D721Med (cell line): ENCODE data around the gene ESYT1.

Experiments used
- DNase-seq: peaks from one replicate; pipeline ENCODE4 v3.0.0; 2011; ENCODE audit warnings: low spot score; ENCODE audit not compliant: insufficient read length
- FAIRE-seq: peaks from 2 replicates; lab custom pipeline; 2011; peaks lifted over from hg19 to GRCh38; lab: Jason Lieb, UNC
- CTCF ChIP-seq: IDR thresholded peaks from 2 replicates; pipeline ENCODE4 v1.5.1; 2012; ENCODE audit warnings: mild to moderate bottlenecking, control low read depth; ENCODE audit not compliant: insufficient read depth; ENCODE audit errors: missing control alignments

The ESYT1 gene

DNA sequence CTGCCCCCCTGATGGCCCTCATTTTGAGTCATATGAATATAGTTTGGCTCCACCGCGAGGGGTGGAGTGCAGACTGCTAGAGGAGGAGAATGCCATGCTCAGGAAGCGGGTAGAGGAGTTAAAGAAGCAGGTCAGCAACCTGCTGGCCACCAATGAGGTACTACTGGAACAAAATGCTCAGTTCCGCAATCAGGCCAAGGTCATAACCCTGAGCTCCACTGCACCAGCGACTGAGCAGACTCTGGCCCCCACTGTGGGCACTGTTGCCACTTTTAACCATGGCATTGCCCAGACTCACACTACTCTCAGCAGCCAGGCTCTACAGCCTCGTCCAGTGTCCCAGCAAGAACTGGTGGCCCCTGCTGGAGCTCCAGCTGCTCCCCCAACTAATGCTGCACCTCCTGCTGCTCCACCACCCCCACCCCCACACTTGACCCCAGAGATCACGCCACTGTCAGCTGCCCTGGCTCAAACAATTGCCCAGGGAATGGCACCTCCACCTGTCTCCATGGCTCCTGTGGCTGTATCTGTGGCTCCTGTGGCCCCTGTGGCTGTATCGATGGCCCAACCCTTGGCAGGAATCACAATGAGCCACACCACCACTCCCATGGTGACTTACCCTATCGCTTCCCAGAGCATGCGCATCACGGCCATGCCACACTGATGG lies 6.7 kb upstream of the ESYT1 start:
- TF ChIP-seq CTCF, result no peak
- DNase-seq (no peak), FAIRE-seq (no peak)

- no peak for FAIRE-seq
- DNase-seq, result no peak
- no peak for TF ChIP-seq CTCF
Measured at GRCh38 chr12:56122637-56123036, 5.4 kb upstream of the ESYT1 start.

GRCh38 chr12:56124133-56124532 lies 3.9 kb upstream of the ESYT1 start:
- DNase-seq (no peak), FAIRE-seq (no peak)
- no peak for TF ChIP-seq CTCF

DNA sequence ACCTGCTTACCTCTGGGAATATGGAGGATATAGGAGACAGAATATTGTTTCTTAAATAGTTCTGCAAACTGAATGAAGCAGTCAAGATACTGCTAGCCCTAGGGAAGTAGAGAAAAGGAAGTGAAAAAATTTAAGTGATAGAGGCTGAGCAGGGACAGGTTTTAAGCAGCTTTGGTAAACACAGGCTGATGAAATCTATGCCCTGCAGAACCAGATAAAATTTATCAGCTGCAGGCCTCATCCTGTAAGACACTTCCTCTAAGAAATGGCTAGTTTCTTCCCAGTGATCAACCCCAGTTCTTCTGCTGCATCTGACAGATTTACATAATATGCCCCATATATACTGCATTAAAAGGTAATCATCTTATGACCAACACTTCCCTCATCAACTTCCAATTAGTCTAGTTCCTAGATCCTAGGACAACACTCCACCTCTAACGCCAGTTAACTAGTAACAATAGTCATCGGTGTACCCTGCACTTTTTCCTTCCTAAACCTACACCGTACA lies 1.3 kb upstream of the ESYT1 start:
- DNase-seq (no peak), FAIRE-seq (no peak)
- TF ChIP-seq CTCF, result no peak

DNA sequence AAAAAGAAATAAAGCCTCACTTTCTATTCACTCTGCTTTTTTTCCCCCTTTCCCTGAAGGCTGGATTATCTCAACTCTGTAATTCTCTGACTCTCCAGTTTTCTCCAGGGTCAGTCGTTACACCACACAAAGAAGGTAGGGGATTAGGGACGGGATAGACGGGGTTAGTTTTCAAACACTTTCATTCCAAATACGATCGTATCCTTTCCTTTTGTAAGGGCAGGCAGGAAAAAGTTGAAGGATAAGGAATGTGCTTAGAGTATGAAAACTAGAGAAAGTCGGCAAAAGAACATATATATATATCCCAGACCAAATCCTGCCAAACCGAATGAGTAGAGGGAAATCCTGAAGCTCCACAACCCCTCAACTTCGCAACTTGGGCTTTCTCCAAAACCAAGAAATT lies 581 bp upstream of the ESYT1 start:
- DNase-seq (no peak), FAIRE-seq (no peak)
- TF ChIP-seq CTCF, result no peak

- DNase-seq, result no peak
- no peak for FAIRE-seq
- TF ChIP-seq CTCF, result no peak
Measured at GRCh38 chr12:56128670-56129205, 671 bp downstream of the ESYT1 start.
